Activated CD4-positive, CD25-positive, alpha-beta regulatory T cell treated with anti-CD3 and anti-CD28 coated beads, Interleukin-2, amount 50 U/mL, for 72 hours (primary cell): ENCODE measurements around the gene PHF11.

Experiments
- DNase-seq: peaks from one replicate; pipeline ENCODE4 v3.0.0; 2021

The PHF11 gene

DNA sequence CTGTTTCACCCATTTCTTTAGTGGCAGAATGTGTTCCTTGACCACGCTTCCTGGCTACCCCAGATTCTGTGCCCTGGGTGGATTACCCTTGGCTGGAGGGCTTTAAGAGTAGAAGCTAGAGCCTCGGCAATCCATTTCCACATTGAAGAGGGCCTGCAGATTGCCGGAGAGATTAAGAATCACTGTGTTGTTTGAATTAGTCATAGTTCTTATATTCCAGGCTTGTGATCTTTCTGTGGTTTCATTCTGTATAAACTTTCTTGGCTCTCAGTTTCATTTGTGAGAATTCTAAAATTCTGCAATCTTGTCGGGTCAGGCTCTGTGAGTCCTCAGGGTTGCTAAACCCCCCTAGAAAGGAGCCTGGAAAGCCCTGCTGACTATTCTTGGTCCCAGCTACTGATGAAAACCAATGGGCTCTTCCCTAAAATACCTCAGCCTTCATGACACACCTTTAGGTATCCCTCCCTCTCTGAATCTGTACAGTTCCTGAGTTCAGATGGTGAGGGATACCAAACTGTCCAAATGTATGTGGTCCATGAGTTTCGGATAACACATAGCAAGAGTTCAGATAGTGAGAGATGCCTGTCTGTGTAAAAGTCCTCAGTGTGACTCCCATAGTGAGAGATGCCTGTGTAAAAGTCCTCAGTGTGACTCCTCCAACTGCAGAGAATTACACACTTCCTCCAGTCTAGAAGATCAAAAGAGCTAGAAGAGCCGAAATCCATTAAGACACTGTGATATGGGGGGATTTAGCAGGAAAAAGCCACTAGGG, 4.3 kb downstream of the PHF11 start:
- DNase-seq: no peak

DNA sequence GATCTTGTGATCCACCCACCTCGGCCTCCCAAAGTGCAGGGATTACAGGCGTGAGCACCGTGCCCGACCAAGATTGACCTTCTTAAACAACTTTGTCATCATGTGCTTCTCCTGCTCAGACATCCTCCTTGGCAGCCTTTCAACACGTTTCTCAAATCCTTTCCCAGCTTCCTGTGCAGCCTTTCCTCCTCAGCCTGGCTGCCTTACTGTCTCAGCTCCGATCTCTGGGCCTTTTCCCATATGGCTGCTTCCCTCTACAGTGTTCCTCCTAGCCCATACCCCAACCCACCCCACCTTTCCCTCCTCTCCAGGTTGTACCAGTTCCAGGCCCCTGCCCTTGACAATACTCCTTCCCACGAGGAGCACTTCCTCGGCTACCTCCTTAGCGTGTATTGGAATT, 7.2 kb downstream of the PHF11 start:
- no peak for DNase-seq

DNA sequence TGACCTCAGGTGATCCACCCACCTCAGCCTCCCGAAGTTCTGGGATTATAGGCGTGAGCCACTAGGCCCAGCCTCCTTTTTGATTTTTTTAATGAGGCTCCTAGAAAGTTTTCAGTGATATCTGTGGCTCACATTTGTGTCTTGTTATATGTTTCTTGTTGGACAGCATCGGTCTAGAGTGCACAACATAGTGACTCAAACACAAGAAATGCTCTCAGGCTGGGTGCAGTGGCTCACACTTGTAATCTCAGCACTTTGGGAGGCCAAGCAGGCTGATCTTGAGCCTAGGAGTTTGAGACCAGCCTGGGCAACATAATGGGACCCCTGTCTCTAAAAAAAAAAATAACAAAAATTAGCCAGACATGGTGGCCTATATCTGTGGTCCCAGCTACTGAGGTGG, 8.2 kb downstream of the PHF11 start:
- DNase-seq: no peak

DNA sequence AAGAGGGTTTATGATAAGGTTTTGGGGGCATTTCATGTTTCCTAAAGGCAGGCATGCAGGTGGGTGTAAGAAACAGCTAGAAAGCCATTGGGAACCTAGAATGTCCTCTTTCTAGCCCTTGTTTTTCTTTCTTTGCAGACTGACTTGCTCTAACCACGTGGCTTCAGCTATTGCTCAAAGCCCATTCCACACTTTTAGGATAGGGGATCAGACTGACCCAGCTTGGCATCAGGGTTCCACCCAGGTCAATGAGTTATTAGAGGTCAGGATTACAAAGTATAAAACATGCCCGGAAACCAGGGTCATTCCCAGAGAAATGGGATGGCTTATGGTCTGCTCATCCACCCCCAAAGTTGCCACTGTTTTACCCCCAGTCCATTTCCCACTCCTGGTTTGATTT, 16.8 kb downstream of the PHF11 start:
- DNase-seq: no peak

DNA sequence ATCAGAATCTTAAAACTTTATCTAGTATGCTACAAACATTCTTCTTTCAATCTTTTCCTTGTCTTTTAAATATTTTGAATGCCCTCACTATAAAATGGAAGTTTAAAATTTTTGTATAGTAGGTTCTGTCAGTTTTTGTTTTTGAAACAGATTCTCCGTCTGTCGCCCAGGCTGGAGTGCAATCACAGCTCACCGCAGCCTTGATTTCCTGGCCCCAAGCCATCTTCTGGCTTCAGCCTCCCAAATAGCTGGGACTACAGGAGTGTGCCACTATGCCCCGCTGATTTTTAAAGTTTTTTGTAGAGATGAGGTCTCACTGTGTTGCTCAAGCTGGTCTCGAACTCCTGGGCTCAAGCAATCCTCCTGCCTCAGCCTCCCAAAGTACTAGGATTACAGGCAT, 20.7 kb downstream of the PHF11 start:
- no peak for DNase-seq

DNA sequence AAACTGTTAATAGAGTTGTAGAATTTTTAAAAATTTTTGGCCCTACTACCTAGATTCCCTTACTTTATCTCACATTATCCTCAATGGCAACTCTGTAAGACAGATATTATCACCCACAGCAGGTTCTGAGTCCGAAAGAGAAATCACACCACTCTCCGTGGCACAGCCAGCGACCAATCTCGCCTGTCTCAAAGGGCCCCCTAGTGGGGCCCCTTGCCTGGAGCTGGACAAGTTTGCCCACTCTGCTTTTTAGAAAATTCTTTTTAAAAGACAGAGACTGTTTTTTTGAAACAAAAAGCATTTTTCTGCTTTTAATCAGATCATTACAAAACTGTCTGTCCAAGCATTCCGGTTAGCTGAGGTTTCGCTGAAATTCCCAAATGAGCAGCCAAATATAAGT, 21.7 kb downstream of the PHF11 start:
- no peak for DNase-seq

DNA sequence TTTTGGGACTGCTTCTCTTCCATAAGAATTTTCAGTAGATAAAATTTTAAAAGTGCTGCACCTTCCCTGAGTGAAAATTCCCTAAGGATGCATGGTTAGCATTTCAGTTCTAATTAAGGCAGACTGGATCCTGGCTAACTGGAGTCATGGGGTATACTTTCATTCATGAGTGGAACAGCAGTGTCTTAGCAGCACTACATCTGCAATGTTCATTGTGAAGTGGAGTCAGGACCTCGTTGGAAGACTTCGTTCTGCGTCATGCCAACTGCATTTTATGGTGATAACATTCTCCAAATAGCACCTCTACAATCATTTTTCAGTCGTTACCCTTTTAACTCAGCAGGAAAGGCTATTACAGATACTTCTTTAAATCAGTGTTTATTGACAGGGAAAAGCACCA, 25.5 kb downstream of the PHF11 start:
- no peak for DNase-seq

DNA sequence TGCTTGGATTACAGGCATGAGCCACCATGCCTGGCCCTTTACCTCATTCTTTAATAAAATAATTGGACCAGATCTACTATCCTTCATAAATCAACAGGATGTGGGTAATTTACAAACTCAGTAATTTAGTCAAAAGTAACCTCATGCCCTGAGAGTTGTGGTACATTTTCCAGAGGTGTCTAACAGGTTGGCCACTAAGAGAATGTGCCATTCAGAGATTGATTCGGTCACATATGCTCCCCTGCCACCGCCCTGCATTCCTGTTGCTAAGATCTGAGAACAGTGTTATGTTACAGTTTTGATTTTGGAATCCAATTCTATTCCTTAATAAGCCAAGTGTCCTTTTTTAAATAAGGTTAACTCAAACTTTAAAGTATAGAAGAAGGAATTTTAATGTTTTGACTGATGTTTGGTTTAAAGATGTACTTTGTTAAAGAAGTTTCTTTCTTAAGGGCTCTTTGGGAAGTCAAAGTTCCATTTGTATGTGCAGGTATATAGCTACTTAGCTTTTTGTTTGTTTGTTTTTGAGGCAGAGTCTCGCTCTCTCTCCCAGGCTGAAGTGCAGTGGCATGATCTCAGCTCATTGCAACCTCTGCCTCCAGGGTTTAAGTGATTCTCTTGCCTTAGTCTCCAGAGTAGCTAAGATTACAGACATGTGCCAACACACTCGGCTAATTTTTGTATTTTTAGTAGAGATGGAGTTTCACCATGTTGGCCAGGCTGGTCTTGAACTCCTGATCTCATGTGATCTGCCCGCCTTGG, 29.2 kb downstream of the PHF11 start:
- DNase-seq: no peak

DNA sequence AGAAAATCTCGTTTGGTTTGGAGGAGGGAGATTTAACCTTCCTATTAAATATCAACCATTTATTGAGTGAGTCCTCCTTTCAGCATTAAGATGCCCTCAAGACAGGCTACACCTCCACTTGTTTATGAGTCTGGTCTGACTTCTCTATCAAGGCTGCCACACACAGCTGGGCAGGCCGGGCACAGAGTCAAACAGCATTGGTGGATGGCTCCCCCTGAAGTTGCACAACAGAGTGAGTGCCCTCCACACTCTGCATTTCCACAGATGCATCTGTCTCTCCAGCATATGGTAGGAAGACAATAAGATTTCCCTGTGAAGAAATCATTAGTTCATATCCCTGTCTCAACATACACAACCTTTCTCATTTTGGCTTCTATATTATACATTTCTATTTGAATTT, 31.4 kb downstream of the PHF11 start:
- no peak for DNase-seq

DNA sequence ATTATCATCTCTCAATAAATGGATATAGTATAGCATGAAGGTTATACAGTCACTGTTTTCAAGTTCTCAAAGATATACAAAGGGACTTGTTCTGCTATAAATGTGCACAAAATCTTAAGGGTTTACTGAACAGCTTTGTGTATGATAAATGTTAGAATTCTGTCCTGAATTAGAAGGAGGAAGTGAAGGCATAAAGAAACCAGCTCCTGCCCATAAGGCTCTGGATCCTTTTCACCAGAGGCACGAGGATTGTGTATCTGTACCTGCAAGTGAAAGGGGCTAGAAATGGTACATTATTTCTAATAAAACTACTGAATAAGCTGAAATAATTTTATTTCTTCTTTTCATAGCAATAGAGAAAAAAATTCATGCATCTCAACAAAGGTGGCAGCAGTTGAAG, 32.4 kb downstream of the PHF11 start:
- no peak for DNase-seq

DNA sequence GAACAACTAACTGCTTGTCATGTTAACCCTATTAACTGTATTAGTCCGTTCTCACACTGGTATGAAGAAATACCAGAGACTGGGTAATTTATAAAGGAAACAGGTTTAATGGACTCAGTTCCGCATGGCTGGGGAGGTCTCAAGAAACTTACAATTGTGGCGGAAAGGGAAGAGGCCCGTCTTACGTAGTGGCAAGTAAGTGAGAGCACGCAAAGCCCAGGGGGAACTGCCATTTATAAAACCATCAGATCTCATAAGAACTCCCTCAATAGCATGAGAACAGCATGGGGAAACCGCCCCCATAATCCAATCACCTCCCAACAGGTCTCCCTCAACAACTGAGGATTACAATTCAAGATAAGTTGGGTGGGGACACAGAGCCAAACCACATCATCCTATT, 34.7 kb downstream of the PHF11 start:
- DNase-seq: no peak

DNA sequence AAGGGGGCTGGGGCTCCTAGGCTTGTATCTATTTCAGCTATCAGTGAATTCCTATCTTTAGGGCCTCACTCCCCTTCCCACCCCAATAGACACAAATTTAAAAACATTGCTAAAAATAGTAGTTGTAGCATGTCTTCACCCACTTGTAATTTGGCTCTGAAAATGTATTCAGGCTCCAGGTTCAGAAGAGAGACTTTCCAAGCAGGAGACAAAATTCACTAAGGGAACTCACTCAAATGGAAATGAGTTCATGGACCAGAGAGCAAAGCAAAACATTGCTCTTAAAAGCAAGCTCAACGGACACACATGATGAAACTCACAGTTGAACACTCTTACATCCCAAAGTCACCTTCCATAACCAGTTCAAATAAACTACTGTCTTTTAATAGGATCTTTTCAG, 36.8 kb downstream of the PHF11 start:
- no peak for DNase-seq

DNA sequence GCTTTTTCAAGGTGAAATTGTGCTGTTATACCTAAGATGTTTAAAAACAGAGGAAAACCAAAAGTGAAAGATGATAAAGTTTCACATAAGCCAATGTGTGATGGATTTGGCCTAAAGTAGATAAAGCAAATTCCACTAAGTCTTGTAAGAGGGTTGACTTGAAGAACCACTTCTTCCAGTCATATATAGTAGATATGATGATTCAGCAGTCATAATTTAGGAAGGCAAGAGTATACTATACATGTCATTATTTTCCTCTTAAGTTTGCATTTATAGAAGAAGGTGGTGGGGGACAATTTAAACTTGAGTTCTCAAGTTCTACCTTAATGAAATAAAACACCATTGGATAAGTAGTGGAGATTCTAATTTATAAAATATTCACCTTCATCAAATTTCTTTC, 37.3 kb downstream of the PHF11 start:
- DNase-seq: no peak

DNA sequence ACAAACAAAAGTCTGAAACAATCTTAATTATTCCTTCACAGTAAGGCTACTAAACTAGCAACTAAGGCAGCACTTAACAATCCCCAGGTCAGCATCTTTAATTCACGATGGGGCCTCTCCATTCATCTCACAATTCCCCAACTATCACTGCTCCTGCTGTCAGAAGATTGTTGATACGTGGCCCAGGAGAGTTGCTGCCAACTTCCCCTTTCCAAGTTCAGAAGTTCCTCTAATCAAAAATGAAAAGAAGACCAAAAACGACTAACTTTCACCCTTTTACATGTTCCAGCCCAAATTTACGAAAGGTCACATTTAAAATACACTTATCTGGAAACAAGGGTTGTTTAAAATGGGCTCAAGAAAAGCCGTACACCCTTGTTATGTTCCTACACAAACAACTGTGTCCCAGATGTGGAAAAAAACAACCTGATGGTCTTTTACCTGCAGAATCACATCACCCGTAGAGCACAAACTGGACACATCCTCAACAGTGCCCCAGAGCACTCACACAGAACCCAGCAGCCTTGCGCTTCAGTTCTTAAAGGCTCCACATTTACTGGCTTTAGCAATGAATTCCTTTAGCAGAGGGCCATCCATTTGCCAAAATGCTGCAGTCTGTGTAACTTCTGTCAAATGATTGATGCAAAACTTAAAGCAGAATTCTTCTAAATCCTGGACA, 38.0 kb downstream of the PHF11 start:
- no peak for DNase-seq

DNA sequence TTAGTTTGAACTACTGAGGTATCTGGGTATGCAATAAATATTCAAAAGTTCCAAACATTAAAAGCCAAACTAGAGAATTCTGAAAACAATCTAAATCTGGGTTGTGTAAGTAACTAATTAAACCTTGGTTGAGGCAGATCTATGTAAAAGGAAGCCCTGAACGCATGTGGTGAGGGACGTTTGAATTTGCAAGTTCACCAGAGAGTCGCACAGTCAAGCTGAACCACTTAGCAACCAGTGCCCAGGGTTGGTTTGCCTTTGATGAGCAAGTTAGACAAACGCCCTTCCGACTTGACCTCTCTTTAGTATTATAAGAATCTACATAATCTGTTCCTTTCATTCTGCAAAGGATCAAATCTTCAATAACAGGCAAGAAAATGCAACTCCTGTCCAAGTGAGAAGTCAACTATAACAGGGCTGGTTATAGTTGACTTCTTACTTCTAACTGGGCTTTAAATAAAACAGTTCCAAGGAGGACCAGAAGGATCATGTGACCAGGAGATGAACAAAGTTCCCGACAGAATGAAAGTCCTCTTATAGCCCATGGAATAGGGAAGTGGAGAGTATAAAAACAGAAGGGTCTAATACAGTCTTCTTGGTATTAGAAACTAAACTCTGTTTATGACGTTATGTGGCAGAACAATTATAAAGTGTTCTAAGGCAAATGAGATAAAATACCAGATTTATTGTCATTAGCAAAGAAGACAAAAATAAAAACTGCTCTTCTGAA, 40.6 kb downstream of the PHF11 start:
- no peak for DNase-seq

DNA sequence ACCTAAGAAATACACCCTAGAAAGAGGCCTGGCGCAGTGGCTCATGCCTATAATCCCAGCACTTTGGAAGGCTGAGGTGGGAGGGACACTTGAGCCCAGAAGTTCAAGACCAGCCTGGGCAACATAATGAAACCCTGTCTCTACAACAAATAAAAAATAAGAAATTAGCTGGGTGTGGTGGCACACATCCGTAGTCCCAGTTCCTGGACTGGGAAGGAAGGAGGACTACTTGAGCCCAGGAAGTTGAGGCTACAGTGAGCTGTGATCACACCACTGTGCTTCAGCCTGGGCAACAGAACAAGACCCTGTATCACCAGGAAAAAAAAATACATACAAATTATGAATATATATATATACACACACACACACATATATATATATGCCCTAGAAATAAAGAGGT, 42.7 kb downstream of the PHF11 start:
- no peak for DNase-seq

DNA sequence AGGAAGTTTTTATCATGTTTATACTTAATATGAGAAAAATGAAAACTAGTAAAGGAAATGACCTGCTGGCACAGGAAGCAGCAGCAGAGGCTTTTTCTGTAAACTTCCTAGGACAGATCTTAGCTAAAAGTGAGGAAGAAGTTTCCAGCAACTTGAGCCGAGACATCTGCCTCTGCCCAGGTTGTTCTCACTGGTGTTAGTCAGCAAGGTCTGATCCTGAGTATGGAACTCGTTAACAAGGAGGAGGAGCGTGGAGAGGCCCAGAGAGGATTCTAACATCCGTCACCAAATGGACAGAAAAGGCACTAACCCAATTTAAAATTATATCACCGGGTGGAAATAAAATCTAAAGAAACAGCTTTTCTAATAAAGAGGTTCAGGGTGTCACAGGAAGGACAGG, 43.6 kb downstream of the PHF11 start:
- no peak for DNase-seq

DNA sequence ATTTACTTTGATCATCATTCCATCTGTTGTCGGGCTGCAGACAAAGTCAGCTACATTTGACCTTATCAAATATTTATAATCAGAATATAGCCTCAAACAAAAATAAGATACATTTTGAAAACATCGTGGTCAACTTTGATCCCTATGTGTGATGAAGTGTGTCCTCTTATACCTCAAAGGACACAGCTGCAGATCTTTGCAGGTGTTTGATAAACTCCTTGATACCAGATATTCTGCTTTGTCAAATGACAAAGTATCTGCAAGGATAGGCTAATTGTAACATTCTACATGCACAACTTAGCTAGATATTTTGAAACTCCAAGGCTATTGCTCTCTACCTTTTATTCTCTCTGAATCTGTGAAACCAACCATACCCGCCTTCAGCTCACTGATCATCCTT, 44.0 kb downstream of the PHF11 start:
- no peak for DNase-seq

DNA sequence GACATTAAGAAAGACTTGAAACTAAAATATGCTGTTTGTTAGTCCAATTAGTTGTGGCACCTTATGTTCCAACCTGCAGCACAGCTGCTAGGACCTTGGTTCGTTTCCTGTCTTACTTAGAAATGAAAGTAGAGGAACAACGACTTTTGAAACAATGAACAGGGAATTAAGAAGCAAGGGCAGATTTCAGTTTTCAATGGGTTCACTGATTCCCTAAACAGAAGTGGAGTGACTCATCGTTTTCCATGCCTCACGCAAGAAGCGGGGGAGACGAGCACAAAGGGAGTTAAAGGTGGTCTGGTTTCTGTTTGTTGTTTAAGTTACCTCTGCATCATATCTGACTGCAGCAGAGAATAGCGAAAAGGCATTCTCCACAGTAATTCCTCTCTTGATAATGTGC, 44.8 kb downstream of the PHF11 start:
- no peak for DNase-seq

DNA sequence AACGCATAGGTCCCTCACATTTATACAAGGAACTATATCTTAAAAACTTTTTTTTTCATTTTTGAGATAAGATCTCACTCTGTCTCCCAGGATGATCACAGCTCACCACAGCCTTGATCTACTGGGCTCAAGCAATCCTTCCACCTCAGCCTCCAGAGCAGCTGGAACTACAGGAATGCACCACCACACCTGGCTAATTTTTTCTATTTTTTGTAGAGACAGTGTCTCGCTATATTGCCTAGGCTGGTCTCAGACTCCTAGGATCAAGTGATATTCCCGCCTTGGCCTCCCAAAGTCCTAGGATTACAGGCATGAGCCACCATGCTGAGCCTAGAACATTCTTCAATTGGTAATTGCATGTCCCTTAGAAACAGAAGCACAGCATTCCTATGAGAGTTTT, 47.9 kb downstream of the PHF11 start:
- no peak for DNase-seq

DNA sequence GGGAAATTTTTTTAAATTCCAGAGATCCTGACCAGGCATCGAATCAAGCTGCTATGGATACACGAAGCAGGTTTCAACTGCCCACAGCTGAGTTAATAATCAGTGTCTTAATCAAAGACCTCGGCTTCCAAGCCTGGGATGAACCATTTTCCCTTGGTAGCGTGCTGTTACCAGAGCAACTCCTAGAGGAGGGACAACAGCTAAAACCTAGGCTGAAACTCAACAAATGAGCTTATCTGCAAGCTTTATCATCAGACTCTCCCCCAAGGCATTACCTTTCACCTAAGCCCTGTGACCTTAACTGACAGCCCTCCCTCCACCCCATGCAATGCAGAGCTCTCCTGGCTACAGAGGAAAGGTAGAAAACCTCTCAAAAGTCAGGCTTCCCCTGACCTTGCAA, 49.9 kb downstream of the PHF11 start:
- no peak for DNase-seq

DNA sequence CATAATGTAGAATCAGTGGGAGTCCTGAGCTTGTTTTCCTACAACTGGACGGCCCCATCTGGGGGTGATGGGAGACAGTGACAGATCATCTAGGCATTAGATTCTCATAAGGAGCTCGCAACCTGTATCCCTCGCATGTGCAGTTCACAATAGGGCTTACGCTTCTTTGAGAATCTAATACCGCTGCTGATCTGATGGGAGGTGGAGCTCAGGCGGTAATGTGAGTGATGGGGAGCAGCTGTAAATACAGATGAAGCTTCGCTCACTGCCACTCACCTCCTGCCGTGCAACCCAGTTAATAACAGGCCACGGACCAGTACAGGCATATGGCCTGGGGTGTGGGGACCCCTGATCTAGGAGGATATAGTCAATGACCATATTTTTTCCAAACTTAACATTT, 50.8 kb downstream of the PHF11 start:
- DNase-seq: no peak

DNA sequence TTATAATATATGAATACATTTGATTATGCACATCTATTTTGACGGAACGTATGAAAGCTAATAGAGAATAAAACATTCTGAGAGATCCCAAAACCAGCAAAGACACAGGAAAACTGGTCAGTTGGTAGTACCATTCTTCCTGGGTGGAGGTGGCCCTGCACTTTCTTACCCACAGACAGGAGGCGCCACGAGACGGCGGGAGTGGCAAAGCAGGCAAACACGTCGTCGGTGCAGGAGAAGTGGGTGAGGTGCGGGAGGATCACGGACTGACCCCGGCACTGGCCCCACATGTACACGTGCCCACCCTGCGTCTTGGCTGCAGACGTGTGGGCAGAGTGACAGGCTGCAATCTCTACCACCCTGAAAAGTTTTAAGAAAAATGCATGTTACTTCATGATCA, 53.5 kb downstream of the PHF11 start:
- no peak for DNase-seq
